Skeletal muscle tissue (tissue), 4 donors: ENCODE results near the gene NAALADL2. TPM values are rescaled to one million over a fixed set of nuclear protein-coding genes. Genes with fewer than 3 reads are reported as not detected.

ENCODE experiments used
- H3K27ac ChIP-seq: one replicate; pipeline ENCODE4 v1.7.0; 2013; ENCODE audit warnings: mild to moderate bottlenecking, low read depth, low read length, inconsistent platforms
- H3K27me3 ChIP-seq, 3 donors: one replicate each; pipeline ENCODE4 v1.7.0; 2013; ENCODE audit warnings: low read length in 3 of 3; ENCODE audit not compliant: control insufficient read depth in 3 of 3, insufficient read depth in 3 of 3
- H3K36me3 ChIP-seq, 3 donors: one replicate each; pipeline ENCODE4 v1.7.0; 2013; ENCODE audit warnings: low read length in 3 of 3; ENCODE audit not compliant: control insufficient read depth in 3 of 3, insufficient read depth in 3 of 3
- H3K4me1 ChIP-seq, 3 donors: one replicate each; pipeline ENCODE4 v1.7.0; 2013; ENCODE audit warnings: low read length in 3 of 3, mild to moderate bottlenecking in 3 of 3; ENCODE audit not compliant: control insufficient read depth in 3 of 3, insufficient read depth in 3 of 3
- H3K4me3 ChIP-seq, 3 donors: one replicate each; pipeline ENCODE4 v1.7.0; 2013; ENCODE audit warnings: low read length in 3 of 3
- H3K9ac ChIP-seq, 3 donors: one replicate each; pipeline ENCODE4 v1.7.0; 2013; ENCODE audit warnings: low read length in 3 of 3, mild to moderate bottlenecking in 3 of 3, moderate library complexity in 2 of 3, low read depth in 1 of 3
- H3K9me3 ChIP-seq, 3 donors: one replicate each; pipeline ENCODE4 v1.7.0; 2013; ENCODE audit warnings: low read length in 3 of 3; ENCODE audit not compliant: control insufficient read depth in 3 of 3
- total RNA-seq: library from RNA; depleted of rRNA; stranded (reverse); fragments of >200 nt; gene quantifications from one replicate; pipeline ENCODE4 v1.2.3, GENCODE V29; 2014
- donor health status: Osteomylitis.

Gene NAALADL2
- total RNA-seq, 1 donor from 2014 or later, result 17.7 TPM

DNA sequence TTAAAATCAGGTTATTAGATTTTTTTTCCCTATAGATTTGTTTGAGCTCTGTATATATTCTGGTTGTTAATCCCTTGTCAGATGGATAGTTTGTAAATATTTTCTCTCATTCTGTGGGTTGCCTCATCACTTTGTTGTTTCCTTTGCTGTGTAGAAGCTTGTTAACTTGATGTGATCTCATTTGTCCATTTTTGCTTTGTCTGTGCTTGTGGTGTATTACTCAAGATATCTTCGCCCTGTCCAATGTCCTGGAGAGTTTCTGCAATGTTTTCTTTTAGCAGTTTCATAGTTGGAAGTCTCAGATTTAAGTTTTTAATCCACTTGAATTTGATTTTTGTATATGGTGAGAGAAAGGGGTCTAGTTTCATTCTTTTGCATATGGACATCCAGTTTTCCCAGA is 699.1 kb downstream of the NAALADL2 start:
- H3K9me3 ChIP-seq, result peaks cover 0 to 3% (median 0%) of the 10 kb centered on the region in 3 donors
- H3K4me3 ChIP-seq, result no peak overlapping the region
- H3K4me1 ChIP-seq, result no peaks in the 10 kb centered on the region
- H3K9ac ChIP-seq, result no peak overlapping the region
- H3K27ac ChIP-seq, result no peak overlapping the region
- H3K27me3 ChIP-seq, result no peaks in the 10 kb centered on the region
- no peaks in the 10 kb centered on the region for H3K36me3 ChIP-seq

DNA sequence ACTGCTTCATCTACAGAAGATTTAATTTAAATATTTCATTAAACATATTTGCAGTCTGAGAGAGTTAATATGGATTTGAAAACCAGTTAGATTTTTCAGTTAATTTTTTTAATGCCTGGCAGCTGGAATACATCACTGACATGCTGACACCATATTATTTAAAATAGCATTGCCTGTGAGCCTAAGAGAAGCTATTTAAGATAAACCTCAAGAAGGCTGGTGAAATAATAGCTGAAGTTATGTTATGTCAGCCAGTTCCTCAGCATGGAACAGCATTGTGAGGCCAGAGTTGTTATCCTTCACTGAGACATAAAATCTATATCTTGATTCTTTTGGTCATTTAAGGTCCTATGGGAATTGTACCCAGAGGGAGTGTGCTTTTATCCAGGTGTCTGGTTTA is 705.2 kb downstream of the NAALADL2 start:
- no peaks in the 10 kb centered on the region for H3K4me1 ChIP-seq
- peaks cover 0 to 3% (median 0%) of the 10 kb centered on the region in 3 donors for H3K9me3 ChIP-seq
- H3K27me3 ChIP-seq, result no peaks in the 10 kb centered on the region
- no peak overlapping the region for H3K9ac ChIP-seq
- H3K36me3 ChIP-seq, result no peaks in the 10 kb centered on the region
- H3K27ac ChIP-seq, result no peak overlapping the region
- no peak overlapping the region for H3K4me3 ChIP-seq

DNA sequence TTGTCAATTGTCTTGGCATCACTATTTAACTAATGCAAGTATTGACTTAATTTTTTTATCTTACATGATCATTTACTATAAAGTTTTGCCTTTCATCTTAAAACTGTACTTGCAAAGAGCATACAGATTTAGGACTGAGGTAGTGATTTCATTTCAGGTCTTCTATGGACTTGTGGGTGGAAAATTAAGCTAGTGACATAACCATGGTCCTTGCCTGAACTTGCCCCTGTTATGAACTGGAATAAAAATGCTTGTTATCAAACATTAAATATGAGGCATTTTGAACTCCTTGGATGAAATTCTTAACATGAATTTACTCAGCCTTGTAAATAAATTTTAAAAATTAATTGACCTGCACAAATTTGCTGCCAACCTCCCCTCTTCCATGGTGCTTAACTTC is 712.0 kb downstream of the NAALADL2 start:
- H3K4me3 ChIP-seq, result no peak overlapping the region
- no peaks in the 10 kb centered on the region for H3K36me3 ChIP-seq
- H3K27me3 ChIP-seq, result no peaks in the 10 kb centered on the region
- H3K4me1 ChIP-seq, result no peaks in the 10 kb centered on the region
- no peak overlapping the region for H3K9ac ChIP-seq
- no peak overlapping the region for H3K27ac ChIP-seq
- H3K9me3 ChIP-seq, result no peaks in the 10 kb centered on the region

DNA sequence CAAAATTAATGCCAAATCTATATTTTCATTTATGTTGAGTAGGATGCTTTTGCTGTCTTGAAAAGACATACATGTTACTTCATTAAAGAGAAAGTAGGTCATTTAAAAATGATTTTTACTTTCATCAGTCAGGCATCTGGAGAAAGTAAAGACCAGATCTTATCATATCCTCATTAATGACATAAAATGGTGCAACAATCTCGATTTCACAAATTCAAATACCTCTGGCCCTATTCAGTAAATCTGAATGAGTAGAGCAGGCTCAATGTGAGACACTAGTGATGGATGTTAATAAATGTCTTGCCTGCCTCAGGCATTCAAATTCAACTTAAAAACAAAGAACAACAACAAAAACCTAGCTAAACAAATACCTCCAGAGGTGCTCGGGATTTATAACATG is 714.1 kb downstream of the NAALADL2 start:
- Histone ChIP-seq H3K9ac (no peak overlapping the region), H3K4me3 (no peak overlapping the region), H3K27me3 (no peaks in the 10 kb centered on the region), H3K4me1 (no peaks in the 10 kb centered on the region), H3K27ac (no peak overlapping the region), H3K9me3 (no peaks in the 10 kb centered on the region), H3K36me3 (no peaks in the 10 kb centered on the region)

DNA sequence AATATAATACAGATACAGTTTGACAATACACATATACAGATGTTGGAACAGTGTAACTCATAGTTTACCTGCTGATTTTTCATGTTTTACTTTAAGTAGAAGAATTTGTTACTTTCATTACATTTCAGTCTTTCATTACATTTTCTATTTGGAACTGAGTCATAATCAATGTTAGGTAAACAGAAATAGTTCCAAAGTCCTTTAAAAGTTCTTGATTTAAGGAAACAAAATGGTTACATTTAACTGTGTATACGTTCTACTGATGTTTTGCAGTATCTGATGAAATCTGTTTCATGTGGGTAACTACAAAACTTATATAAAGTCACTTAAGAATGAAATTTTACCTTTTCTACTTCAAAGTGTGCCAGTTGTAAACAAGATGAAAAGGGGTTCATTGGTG is 721.2 kb downstream of the NAALADL2 start:
- Histone ChIP-seq H3K4me1 (no peaks in the 10 kb centered on the region), H3K27ac (no peak overlapping the region), H3K27me3 (no peaks in the 10 kb centered on the region), H3K9me3 (no peaks in the 10 kb centered on the region), H3K36me3 (no peaks in the 10 kb centered on the region), H3K4me3 (no peak overlapping the region), H3K9ac (no peak overlapping the region)

DNA sequence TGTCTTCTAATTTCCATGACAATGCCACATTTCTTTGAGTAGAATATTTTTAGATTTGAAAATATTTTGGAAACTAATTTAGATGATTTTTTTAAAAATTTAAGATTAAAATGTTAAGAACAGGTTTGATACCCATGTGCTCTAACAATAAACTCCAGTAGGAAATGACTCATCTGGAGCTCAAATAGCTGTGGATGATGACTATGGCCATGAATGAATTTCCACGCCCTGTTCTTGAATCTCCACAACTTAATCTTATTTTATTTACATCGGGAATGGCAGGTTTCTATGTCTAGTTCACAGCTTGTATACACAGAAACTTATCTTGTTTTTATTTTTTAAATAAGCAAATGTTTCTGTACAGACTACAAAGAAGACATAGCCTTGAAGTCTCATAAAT is 726.8 kb downstream of the NAALADL2 start:
- no peak overlapping the region for H3K27ac ChIP-seq
- no peak overlapping the region for H3K9ac ChIP-seq
- no peaks in the 10 kb centered on the region for H3K9me3 ChIP-seq
- no peaks in the 10 kb centered on the region for H3K36me3 ChIP-seq
- no peak overlapping the region for H3K4me3 ChIP-seq
- H3K4me1 ChIP-seq, result no peaks in the 10 kb centered on the region
- no peaks in the 10 kb centered on the region for H3K27me3 ChIP-seq

DNA sequence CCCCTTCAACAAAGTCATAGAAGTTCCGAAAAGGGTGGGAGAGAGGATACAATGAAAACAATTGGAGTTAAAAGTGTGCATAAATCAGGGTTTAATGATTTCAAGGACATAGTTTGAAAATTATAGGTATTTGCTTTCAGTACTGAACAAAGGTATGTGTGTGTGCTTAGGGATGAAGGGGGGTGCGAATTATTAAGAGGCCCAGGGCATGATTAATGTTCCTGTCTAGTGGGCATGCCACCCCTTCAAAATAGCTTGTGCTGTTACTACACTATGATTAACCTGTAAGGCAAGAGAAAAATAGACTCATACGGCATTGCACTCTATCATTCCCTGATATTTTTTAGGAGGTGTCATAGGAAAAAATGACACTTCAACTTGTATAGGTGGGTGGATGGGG is 731.6 kb downstream of the NAALADL2 start:
- Histone ChIP-seq H3K27ac (no peak overlapping the region), H3K4me1 (no peaks in the 10 kb centered on the region), H3K4me3 (no peak overlapping the region), H3K36me3 (no peaks in the 10 kb centered on the region), H3K9me3 (no peaks in the 10 kb centered on the region), H3K9ac (no peak overlapping the region), H3K27me3 (no peaks in the 10 kb centered on the region)

DNA sequence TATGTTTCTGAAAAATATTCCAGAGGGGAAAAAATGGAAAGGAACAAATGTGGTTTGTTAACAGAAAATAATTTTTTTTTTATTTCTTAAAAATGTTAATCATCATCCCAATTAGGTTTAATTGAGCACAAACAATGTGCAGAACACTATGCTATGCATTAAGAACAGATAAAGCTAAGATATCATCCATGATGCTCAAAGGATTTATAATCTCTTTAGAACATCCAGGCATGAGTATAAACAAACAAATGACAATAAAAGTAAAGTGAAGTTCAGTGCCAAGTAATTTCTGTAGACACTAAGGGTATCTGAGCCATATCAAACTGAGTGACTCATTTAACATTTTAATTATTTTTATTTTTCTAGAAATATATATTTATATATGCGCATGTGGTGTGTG is 732.2 kb downstream of the NAALADL2 start:
- H3K4me3 ChIP-seq, result no peak overlapping the region
- no peaks in the 10 kb centered on the region for H3K9me3 ChIP-seq
- no peaks in the 10 kb centered on the region for H3K27me3 ChIP-seq
- H3K27ac ChIP-seq, result no peak overlapping the region
- no peaks in the 10 kb centered on the region for H3K36me3 ChIP-seq
- H3K9ac ChIP-seq, result no peak overlapping the region
- no peaks in the 10 kb centered on the region for H3K4me1 ChIP-seq

DNA sequence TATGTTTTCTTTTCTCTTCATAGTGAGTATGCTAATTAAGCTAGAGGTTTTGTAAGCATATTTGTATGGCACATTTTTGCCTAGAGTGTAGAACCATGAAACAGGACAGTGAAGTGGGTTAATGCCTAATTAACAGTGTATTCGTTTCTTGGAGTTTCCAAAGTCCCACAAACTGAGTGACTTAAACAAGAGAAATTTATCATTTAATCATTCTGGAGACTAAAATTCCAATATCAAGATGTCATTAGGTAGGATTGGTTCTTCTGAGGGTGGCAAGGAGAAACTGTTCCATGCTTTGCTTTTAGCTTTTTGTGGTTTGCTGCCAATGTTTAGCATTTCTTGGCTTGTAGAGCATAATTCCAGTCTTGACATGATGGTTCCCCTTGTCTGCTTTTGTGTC is 734.2 kb downstream of the NAALADL2 start:
- no peak overlapping the region for H3K27ac ChIP-seq
- no peaks in the 10 kb centered on the region for H3K27me3 ChIP-seq
- no peak overlapping the region for H3K9ac ChIP-seq
- no peak overlapping the region for H3K4me3 ChIP-seq
- no peaks in the 10 kb centered on the region for H3K9me3 ChIP-seq
- H3K36me3 ChIP-seq, result no peaks in the 10 kb centered on the region
- H3K4me1 ChIP-seq, result no peaks in the 10 kb centered on the region

DNA sequence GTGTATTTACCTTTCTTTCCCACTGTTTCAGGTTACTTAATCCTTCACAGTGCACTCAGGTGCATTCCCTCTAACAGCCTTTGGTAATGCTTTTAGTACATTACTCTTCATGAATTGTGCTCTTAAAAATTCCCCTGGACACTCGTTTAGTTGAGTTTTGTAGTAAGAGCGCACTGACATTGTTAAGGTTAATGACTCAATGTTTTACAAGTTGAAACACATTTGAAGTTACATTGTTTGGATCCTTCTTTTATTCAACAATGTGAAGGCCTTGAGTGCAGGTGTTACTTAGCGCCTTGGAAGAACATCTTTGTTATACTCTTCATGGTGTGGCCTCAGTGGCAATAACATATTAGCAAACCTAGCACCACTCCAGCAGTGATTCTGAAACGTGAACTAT is 739.6 kb downstream of the NAALADL2 start:
- Histone ChIP-seq H3K9me3 (no peaks in the 10 kb centered on the region), H3K4me3 (no peak overlapping the region), H3K4me1 (no peaks in the 10 kb centered on the region), H3K27ac (no peak overlapping the region), H3K36me3 (no peaks in the 10 kb centered on the region), H3K9ac (no peak overlapping the region), H3K27me3 (no peaks in the 10 kb centered on the region)

DNA sequence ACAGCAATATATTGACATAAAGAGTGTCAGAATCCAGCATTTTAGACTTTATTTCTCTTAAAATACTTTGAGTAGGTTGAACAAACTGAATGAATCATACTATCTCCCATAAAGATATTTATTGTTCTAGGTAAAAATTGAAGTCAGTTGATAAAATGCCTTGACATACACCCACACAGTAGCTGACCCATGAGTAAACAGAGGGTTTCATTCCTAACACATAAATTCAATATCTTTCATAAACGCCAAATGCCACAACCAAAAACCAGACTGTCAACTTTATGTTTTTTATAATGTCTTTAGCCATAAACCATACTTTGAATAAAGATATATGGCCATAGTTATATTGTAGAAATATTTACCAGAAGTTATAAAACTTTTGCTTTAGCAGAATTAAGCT is 742.4 kb downstream of the NAALADL2 start:
- H3K27me3 ChIP-seq, result no peaks in the 10 kb centered on the region
- no peak overlapping the region for H3K9ac ChIP-seq
- H3K9me3 ChIP-seq, result no peaks in the 10 kb centered on the region
- no peaks in the 10 kb centered on the region for H3K36me3 ChIP-seq
- H3K4me1 ChIP-seq, result no peaks in the 10 kb centered on the region
- no peak overlapping the region for H3K4me3 ChIP-seq
- H3K27ac ChIP-seq, result no peak overlapping the region
